ENCODE measurements around the gene GOLGA3.

DNA sequence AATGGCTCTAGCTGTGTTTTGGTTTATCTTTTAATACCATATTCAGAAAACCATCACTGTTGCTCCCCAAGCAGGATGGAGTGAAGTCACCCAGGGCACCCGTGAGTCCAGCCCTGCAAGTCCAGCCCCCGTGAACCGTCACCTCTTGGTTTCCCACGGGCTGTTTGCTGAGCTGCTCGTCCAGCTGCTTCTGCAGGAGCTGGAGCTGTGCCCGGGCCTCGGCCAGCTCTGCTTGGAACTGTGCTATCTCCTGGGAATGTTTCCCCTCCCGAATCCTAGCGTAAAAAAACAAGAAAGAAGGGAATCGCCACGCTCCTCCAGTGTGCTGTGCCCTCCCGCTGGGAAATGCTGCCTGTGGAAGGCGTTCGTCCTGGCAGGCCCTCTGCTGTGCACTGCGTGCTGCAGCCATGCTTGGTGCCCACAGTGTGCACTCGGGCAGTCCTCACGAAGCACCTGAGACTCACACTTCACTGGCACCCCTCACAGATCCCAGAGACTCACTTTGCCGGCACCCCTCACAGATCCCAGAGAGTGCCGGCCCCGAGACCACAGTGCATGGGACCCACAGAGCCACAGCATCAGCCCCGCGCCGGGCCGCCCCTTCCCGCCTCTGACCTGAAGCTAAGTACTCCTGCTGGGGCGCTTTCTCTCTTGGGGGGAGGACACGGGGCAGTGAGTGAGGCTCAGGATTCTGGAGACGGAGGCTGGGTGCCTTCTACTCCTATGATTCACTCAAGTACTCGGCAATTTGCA lies 51.7 kb downstream of the GOLGA3 start:
- TF ChIP-seq, protein P1, sequence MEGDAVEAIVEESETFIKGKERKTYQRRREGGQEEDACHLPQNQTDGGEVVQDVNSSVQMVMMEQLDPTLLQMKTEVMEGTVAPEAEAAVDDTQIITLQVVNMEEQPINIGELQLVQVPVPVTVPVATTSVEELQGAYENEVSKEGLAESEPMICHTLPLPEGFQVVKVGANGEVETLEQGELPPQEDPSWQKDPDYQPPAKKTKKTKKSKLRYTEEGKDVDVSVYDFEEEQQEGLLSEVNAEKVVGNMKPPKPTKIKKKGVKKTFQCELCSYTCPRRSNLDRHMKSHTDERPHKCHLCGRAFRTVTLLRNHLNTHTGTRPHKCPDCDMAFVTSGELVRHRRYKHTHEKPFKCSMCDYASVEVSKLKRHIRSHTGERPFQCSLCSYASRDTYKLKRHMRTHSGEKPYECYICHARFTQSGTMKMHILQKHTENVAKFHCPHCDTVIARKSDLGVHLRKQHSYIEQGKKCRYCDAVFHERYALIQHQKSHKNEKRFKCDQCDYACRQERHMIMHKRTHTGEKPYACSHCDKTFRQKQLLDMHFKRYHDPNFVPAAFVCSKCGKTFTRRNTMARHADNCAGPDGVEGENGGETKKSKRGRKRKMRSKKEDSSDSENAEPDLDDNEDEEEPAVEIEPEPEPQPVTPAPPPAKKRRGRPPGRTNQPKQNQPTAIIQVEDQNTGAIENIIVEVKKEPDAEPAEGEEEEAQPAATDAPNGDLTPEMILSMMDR (conservative IDR thresholded peaks at IDR 0.05) = no peak
- no peak for TF ChIP-seq ZFX (IDR thresholded peaks at IDR 0.05)

Measured in C4-2B (cell line).